IMR-90 (cell line): ENCODE measurements around the gene IGF2R. TPM values are rescaled to one million over a fixed set of nuclear protein-coding genes. Genes with fewer than 3 reads are reported as not detected.

Source experiments
- ATAC-seq: fragments of 200-7000 bp; cut with Tn5 transposase; 2 replicates; pipeline ENCODE4 v1.9.1; 2020; ENCODE audit warnings: low read depth, mild to moderate bottlenecking, moderate library complexity
- BruUV-seq: library from RNA; stranded (reverse); fragments of 400-500 nt; replicated peaks from 2 replicates; lab custom pipeline; 2021; lab: Mats Ljungman, UMichigan
- CTCF ChIA-PET: fragments of 300-600 bp; formaldehyde crosslinking; extraction: SDS; loops from one replicate; lab custom pipeline; 2021; ENCODE audit warnings: antibody characterized with exemption; lab: Yijun Ruan, JAX
- POLR2A ChIA-PET: fragments of 300-600 bp; sonication (Branson Sonifier 250); formaldehyde crosslinking; loops from one replicate; lab custom pipeline; 2022; ENCODE audit warnings: antibody characterized with exemption; ENCODE audit not compliant: unreplicated experiment; lab: Charles Lee
- DNase-seq: peaks from one replicate; pipeline ENCODE4 v3.0.0; 2013
- H2AFZ ChIP-seq: replicated peaks from 2 replicates; pipeline ENCODE3; 2013; ENCODE audit warnings: low read length, mild to moderate bottlenecking; ENCODE audit not compliant: poor library complexity
- H2AK5ac ChIP-seq: 2 replicates; pipeline ENCODE4 v1.6.1; 2013; ENCODE audit warnings: low read depth, low read length, inconsistent platforms
- H2AK9ac ChIP-seq: replicated peaks from 2 replicates; pipeline ENCODE3; 2013; ENCODE audit warnings: mild to moderate bottlenecking, low read depth, low read length, moderate library complexity; ENCODE audit not compliant: poor library complexity
- H2BK120ac ChIP-seq: 2 replicates; pipeline ENCODE4 v1.6.1; 2013; ENCODE audit warnings: low read depth, low read length, inconsistent platforms
- H2BK15ac ChIP-seq: 3 replicates; pipeline ENCODE4 v1.6.1; 2013; ENCODE audit warnings: low read depth, low read length, inconsistent platforms
- H2BK20ac ChIP-seq: 2 replicates; pipeline ENCODE4 v1.6.1; 2013; ENCODE audit warnings: low read depth, mild to moderate bottlenecking, inconsistent platforms, low read length, moderate library complexity
- H2BK5ac ChIP-seq: 2 replicates; pipeline ENCODE4 v1.6.1; 2013; ENCODE audit warnings: mild to moderate bottlenecking, low read depth, low read length, inconsistent platforms; ENCODE audit not compliant: poor library complexity, severe bottlenecking
- H3K14ac ChIP-seq: replicated peaks from 2 replicates; pipeline ENCODE4 v1.6.1; 2013; ENCODE audit warnings: low read depth, low read length, inconsistent platforms
- H3K18ac ChIP-seq: 2 replicates; pipeline ENCODE4 v1.6.1; 2013; ENCODE audit warnings: low read depth, low read length, control low read depth
- H3K23ac ChIP-seq: 2 replicates; pipeline ENCODE4 v1.6.1; 2013; ENCODE audit warnings: low read depth, low read length, inconsistent platforms
- H3K27ac ChIP-seq: 2 replicates; pipeline ENCODE4 v1.5.1; 2013; ENCODE audit warnings: mild to moderate bottlenecking, control low read depth, low read length; ENCODE audit not compliant: insufficient read depth
- H3K27me3 ChIP-seq: 2 replicates; pipeline ENCODE4 v1.6.1; 2013; ENCODE audit warnings: low read length; ENCODE audit not compliant: control insufficient read depth, insufficient read depth
- H3K36me3 ChIP-seq: 2 replicates; pipeline ENCODE4 v1.6.1; 2013; ENCODE audit warnings: low read length, mixed read lengths; ENCODE audit not compliant: control insufficient read depth, insufficient read depth
- H3K4ac ChIP-seq: 2 replicates; pipeline ENCODE4 v1.6.1; 2013; ENCODE audit warnings: low read depth, low read length, inconsistent platforms
- H3K4me1 ChIP-seq: 2 replicates; pipeline ENCODE4 v1.6.1; 2013; ENCODE audit warnings: low read length, mixed read lengths; ENCODE audit not compliant: control insufficient read depth, insufficient read depth
- H3K4me2 ChIP-seq: 2 replicates; pipeline ENCODE4 v1.6.1; 2013; ENCODE audit warnings: low read depth, mild to moderate bottlenecking, control low read depth, low read length, moderate library complexity
- H3K4me3 ChIP-seq: 2 replicates; pipeline ENCODE4 v1.5.1; 2013; ENCODE audit warnings: low read depth, mild to moderate bottlenecking, control low read depth, low read length, moderate library complexity; ENCODE audit not compliant: insufficient read depth
- H3K56ac ChIP-seq: 2 replicates; pipeline ENCODE4 v1.6.1; 2013; ENCODE audit warnings: low read length, inconsistent platforms; ENCODE audit not compliant: insufficient read depth; ENCODE audit errors: extremely low read depth
- H3K79me1 ChIP-seq, 2 experiments: 2 replicates each; pipeline ENCODE4 v1.6.1; 2013; ENCODE audit warnings: low read length in 2 of 2, inconsistent platforms in 1 of 2, low read depth in 1 of 2
- H3K9ac ChIP-seq: 2 replicates; pipeline ENCODE4 v1.6.1; 2013; ENCODE audit warnings: low read depth, low read length, control low read depth
- H3K9me1 ChIP-seq: 2 replicates; pipeline ENCODE4 v1.6.1; 2013; ENCODE audit warnings: low read length, inconsistent platforms; ENCODE audit not compliant: insufficient read depth
- H3K9me3 ChIP-seq: 2 replicates; pipeline ENCODE4 v1.6.1; 2013; ENCODE audit warnings: low read length; ENCODE audit not compliant: control insufficient read depth, insufficient read depth
- H4K20me1 ChIP-seq: 2 replicates; pipeline ENCODE4 v1.6.1; 2013; ENCODE audit warnings: low read length, inconsistent platforms; ENCODE audit not compliant: insufficient read depth
- H4K5ac ChIP-seq: 2 replicates; pipeline ENCODE4 v1.6.1; 2013; ENCODE audit warnings: mild to moderate bottlenecking, low read depth, low read length, control low read depth
- H4K8ac ChIP-seq, 2 experiments: 2 replicates each; pipeline ENCODE4 v1.6.1; 2013; ENCODE audit warnings: low read depth in 2 of 2, low read length in 2 of 2, control low read depth in 1 of 2, inconsistent platforms in 1 of 2
- H4K91ac ChIP-seq: 2 replicates; pipeline ENCODE4 v1.6.1; 2013; ENCODE audit warnings: low read depth, low read length, inconsistent platforms; ENCODE audit not compliant: insufficient read depth
- CEBPB ChIP-seq: IDR thresholded peaks from 2 replicates; pipeline ENCODE4 v1.6.1; 2012; ENCODE audit warnings: low read depth, low read length, improper control_type of control experiment
- MAFK ChIP-seq: IDR thresholded peaks from 2 replicates; pipeline ENCODE4 v1.6.1; 2012; ENCODE audit warnings: low read depth, low read length, improper control_type of control experiment
- MXI1 ChIP-seq: IDR thresholded peaks from 2 replicates; pipeline ENCODE4 v1.6.1; 2012; ENCODE audit warnings: low read depth, mild to moderate bottlenecking, low read length, moderate library complexity, borderline replicate concordance
- POLR2A ChIP-seq: IDR thresholded peaks from 2 replicates; pipeline ENCODE4 v1.6.1; 2012; ENCODE audit warnings: mild to moderate bottlenecking, low read depth, low read length
- RAD21 ChIP-seq: IDR thresholded peaks from 2 replicates; pipeline ENCODE4 v1.6.1; 2012; ENCODE audit warnings: low read length, improper control_type of control experiment
- RCOR1 ChIP-seq: IDR thresholded peaks from 2 replicates; pipeline ENCODE4 v1.6.1; 2012; ENCODE audit warnings: mild to moderate bottlenecking, low read length, improper control_type of control experiment; ENCODE audit not compliant: insufficient replicate concordance
- SMC3 ChIP-seq: fragments of 150-350 bp; IDR thresholded peaks from 2 replicates; pipeline ENCODE4 v1.6.1; 2016; ENCODE audit warnings: low read depth, mild to moderate bottlenecking, antibody characterized with exemption, low read length, moderate library complexity
- WGBS, 2 experiments: methylation state at CpG; one replicate each; pipeline versions ENCODE4 v1.1.5 to v1.1.7; 2013; ENCODE audit warnings: missing lambda C conversion rate in 2 of 2; ENCODE audit not compliant: insufficient read length in 1 of 2; ENCODE audit errors: extremely low coverage in 2 of 2; 5-methylcytosine and 5-hydroxymethylcytosine counted together
- dilution Hi-C: fragments of 300-500 bp; cut with HindIII; formaldehyde crosslinking; loops from one replicate; pipeline ENCODE4 v1.14.3; 2018; ENCODE audit warnings: low sequenced_read_pairs; ENCODE audit not compliant: unreplicated experiment
- in situ Hi-C: fragments of 300-500 bp; cut with MboI; formaldehyde crosslinking; loops from 3 replicates; pipeline ENCODE4 v1.14.3; 2019; ENCODE audit warnings: low sequenced_read_pairs, inconsistent platforms, mixed read lengths
- intact Hi-C: fragments of 100-400 bp; cut with micrococcal nuclease; formaldehyde crosslinking; loops from 2 replicates; pipeline ENCODE4 v1.10.0; 2022
- polyA plus RNA-seq, 3 experiments: library from polyadenylated mRNA; depleted of rRNA; stranded (reverse); fragments of >200 nt; gene quantifications; 2 replicates each; pipeline ENCODE4 v1.2.3, GENCODE V29; 2012; ENCODE audit warnings: low replicate concordance in 1 of 3
- total RNA-seq: library from RNA; depleted of rRNA; stranded (reverse); fragments of >200 nt; gene quantifications from 2 replicates; pipeline ENCODE4 v1.2.3, GENCODE V29; 2012
- TF ChIP-seq, protein P1 (sequence below): fragments of 150-350 bp; IDR thresholded peaks from 2 replicates; pipeline ENCODE4 v1.6.1; 2017; ENCODE audit warnings: mild to moderate bottlenecking, antibody characterized with exemption, low read length, low read depth
- TF ChIP-seq, protein P2 (sequence below): conservative IDR thresholded peaks from 2 replicates; pipeline ENCODE4 v1.5.1; 2012; ENCODE audit warnings: mild to moderate bottlenecking, low read depth, low read length, improper control_type of control experiment

The IGF2R gene
- total and polyA plus RNA-seq, 2 of the 4 experiments (the other 2 are of a cell fraction) = 33.2 to 41.4 TPM

DNA sequence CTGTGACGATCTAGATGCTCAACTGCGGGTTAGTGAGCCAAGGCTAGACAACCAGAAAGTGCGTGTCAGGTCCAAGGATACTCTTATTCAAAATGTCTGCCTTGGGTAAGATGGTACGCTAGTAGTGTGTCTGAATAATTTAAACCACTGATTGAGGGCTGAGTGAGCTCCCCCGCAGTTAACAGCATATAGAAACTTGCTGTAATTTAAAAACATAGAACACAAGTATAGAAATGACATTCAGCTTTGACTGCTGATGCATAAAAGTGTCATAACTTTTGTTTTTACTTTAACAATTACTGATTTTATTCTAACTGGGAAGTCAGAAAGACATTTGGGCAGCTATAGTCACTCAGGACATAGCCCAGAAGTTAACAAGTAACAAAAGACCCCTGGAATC lies 107.1 kb downstream of the IGF2R start:
- no peak overlapping the region for H3K14ac ChIP-seq
- no peak overlapping the region for H2AK5ac ChIP-seq
- TF ChIP-seq SMC3 = no peak
- no peak for TF ChIP-seq CEBPB
- TF ChIP-seq, protein P1, sequence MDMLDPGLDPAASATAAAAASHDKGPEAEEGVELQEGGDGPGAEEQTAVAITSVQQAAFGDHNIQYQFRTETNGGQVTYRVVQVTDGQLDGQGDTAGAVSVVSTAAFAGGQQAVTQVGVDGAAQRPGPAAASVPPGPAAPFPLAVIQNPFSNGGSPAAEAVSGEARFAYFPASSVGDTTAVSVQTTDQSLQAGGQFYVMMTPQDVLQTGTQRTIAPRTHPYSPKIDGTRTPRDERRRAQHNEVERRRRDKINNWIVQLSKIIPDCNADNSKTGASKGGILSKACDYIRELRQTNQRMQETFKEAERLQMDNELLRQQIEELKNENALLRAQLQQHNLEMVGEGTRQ = no peak
- TF ChIP-seq, protein P2, sequence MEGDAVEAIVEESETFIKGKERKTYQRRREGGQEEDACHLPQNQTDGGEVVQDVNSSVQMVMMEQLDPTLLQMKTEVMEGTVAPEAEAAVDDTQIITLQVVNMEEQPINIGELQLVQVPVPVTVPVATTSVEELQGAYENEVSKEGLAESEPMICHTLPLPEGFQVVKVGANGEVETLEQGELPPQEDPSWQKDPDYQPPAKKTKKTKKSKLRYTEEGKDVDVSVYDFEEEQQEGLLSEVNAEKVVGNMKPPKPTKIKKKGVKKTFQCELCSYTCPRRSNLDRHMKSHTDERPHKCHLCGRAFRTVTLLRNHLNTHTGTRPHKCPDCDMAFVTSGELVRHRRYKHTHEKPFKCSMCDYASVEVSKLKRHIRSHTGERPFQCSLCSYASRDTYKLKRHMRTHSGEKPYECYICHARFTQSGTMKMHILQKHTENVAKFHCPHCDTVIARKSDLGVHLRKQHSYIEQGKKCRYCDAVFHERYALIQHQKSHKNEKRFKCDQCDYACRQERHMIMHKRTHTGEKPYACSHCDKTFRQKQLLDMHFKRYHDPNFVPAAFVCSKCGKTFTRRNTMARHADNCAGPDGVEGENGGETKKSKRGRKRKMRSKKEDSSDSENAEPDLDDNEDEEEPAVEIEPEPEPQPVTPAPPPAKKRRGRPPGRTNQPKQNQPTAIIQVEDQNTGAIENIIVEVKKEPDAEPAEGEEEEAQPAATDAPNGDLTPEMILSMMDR = no peak
- TF ChIP-seq POLR2A = no peak
- no peak for TF ChIP-seq RAD21
- no peak for TF ChIP-seq RCOR1
- no peak for TF ChIP-seq MXI1
- no peak for TF ChIP-seq MAFK
- H2AFZ ChIP-seq = no peak overlapping the region
- no peak overlapping the region for H4K8ac ChIP-seq
- H2BK15ac ChIP-seq = no peak overlapping the region
- no peak overlapping the region for H4K91ac ChIP-seq
- no peak overlapping the region for H4K5ac ChIP-seq
- H3K56ac ChIP-seq = no peak overlapping the region
- H3K9ac ChIP-seq = no peak overlapping the region
- dilution Hi-C loops (no loop called here), intact Hi-C loops (no loop called here), in situ Hi-C loops (no loop called here)
- peaks cover 23% of the 10 kb centered on the region for H3K9me1 ChIP-seq
- no TSS peak for BruUV-seq
- H4K20me1 ChIP-seq = no peaks in the 10 kb centered on the region; the same call in 1 of the 2 replicates
- CTCF ChIA-PET = interaction anchor here (1.0 kb wide), 1 partner anchor 379 kb away, joined by 3 read pairs; no protein-coding TSS in a partner anchor
- no peak overlapping the region for H3K4me2 ChIP-seq
- no peaks in the 10 kb centered on the region for H3K27me3 ChIP-seq
- peaks cover 14% of the 10 kb centered on the region for H3K4me1 ChIP-seq
- peaks cover 60% of the 10 kb centered on the region for H3K36me3 ChIP-seq
- peaks cover 11 to 17% of the 10 kb centered on the region in 2 experiments for H3K79me1 ChIP-seq
- no peak overlapping the region for H3K4me3 ChIP-seq
- H2BK120ac ChIP-seq = no peak overlapping the region
- POLR2A ChIA-PET = no interaction called here
- no peak overlapping the region for H2BK5ac ChIP-seq
- no peak overlapping the region for H3K23ac ChIP-seq
- H3K27ac ChIP-seq = no peak overlapping the region
- H2AK9ac ChIP-seq = no peak overlapping the region
- DNase-seq (no peak), ATAC-seq (no peak)
- no peak overlapping the region for H3K4ac ChIP-seq
- no peak overlapping the region for H3K18ac ChIP-seq
- no peaks in the 10 kb centered on the region for H3K9me3 ChIP-seq
- H2BK20ac ChIP-seq = no peak overlapping the region
- WGBS, 2 experiments = no CpG with 5 or more reads among the region's 5 CpGs
